ENCODE measurements around the gene SOX13. TPM values are rescaled to one million over a fixed set of nuclear protein-coding genes. Genes with fewer than 3 reads are reported as not detected.

The SOX13 gene
- total and polyA plus RNA-seq, 12 donors = 7.3 to 18.6 (median 12.1) TPM

GRCh38 chr1:204139952-204140351 is 67.0 kb downstream of the SOX13 start:
- DNase-seq = no peak
- Histone ChIP-seq H3K9me3 (no peaks in the 10 kb centered on the region), H3K4me1 (no peaks in the 10 kb centered on the region), H3K36me3 (peaks cover 0 to 12% (median 0%) of the 10 kb centered on the region in 9 donors), H3K27me3 (no peaks in the 10 kb centered on the region), H3K27ac (no peak overlapping the region), H3K4me3 (no peak overlapping the region)
- WGBS, 2 donors = 98% methylated on average over 6 of the region's 6 CpGs
- intact Hi-C loops (cut with DNase I) = no loop called here
- no peak for ATAC-seq
- no peak for TF ChIP-seq CTCF (IDR thresholded peaks at IDR 0.05)

GRCh38 chr1:204141131-204141530 is 68.2 kb downstream of the SOX13 start:
- ATAC-seq = no peak
- H3K4me3 ChIP-seq = no peak overlapping the region
- no peak for TF ChIP-seq CTCF (IDR thresholded peaks at IDR 0.05)
- no peak overlapping the region for H3K27ac ChIP-seq
- no peaks in the 10 kb centered on the region for H3K4me1 ChIP-seq
- no peaks in the 10 kb centered on the region for H3K9me3 ChIP-seq
- intact Hi-C loops (cut with DNase I) = no loop called here
- no peak for DNase-seq
- WGBS, 2 donors = 92 to 97% methylated on average over 3 of the region's 3 CpGs
- H3K36me3 ChIP-seq = peaks cover 0 to 14% (median 0%) of the 10 kb centered on the region in 9 donors
- H3K27me3 ChIP-seq = no peaks in the 10 kb centered on the region

GRCh38 chr1:204142032-204142974 is 69.4 kb downstream of the SOX13 start:
- Histone ChIP-seq H3K9me3 (no peaks in the 10 kb centered on the region), H3K4me3 (no peak overlapping the region), H3K27me3 (no peaks in the 10 kb centered on the region), H3K27ac (no peak overlapping the region), H3K4me1 (no peaks in the 10 kb centered on the region), H3K36me3 (peaks cover 0 to 14% (median 0%) of the 10 kb centered on the region in 9 donors)
- 87 to 95% methylated on average over 5 of the region's 5 CpGs for WGBS, 2 donors
- DNase-seq (no peak), ATAC-seq (no peak)
- intact Hi-C loops (cut with DNase I) = no loop called here
- no peak for TF ChIP-seq CTCF (IDR thresholded peaks at IDR 0.05)

- H3K4me3 ChIP-seq = no peak overlapping the region
- intact Hi-C loops (cut with DNase I) = no loop called here
- DNase-seq (no peak), ATAC-seq (no peak)
- TF ChIP-seq CTCF (IDR thresholded peaks at IDR 0.05) = no peak
- H3K27ac ChIP-seq = no peak overlapping the region
- no peaks in the 10 kb centered on the region for H3K9me3 ChIP-seq
- WGBS, 2 donors = 74 to 76% methylated on average over 14 of the region's 14 CpGs
- no peaks in the 10 kb centered on the region for H3K4me1 ChIP-seq
- peaks cover 0 to 14% (median 0%) of the 10 kb centered on the region in 9 donors for H3K36me3 ChIP-seq
- H3K27me3 ChIP-seq = no peaks in the 10 kb centered on the region
These were observed 70.5 kb downstream of the SOX13 start for GRCh38 chr1:204143276-204144041.
